Fibroblast of the conjunctiva (primary cell): Measurements from ENCODE around the gene SGMS1.
"Not testable (repeated sequence)": the region's sequence is repeated elsewhere in the genome, so short reads cannot be mapped to it uniquely, and the experiment has no call there.

Source experiments
- DNase-seq: peaks from one replicate; pipeline ENCODE4 v3.0.0-alpha.2; 2010; ENCODE audit warnings: low read depth

SGMS1 gene

GRCh38 chr10:50304660-50305059 is 319.1 kb downstream of the SGMS1 start:
- no peak for DNase-seq

GRCh38 chr10:50299948-50300669 is 323.6 kb downstream of the SGMS1 start:
- no peak for DNase-seq

DNA sequence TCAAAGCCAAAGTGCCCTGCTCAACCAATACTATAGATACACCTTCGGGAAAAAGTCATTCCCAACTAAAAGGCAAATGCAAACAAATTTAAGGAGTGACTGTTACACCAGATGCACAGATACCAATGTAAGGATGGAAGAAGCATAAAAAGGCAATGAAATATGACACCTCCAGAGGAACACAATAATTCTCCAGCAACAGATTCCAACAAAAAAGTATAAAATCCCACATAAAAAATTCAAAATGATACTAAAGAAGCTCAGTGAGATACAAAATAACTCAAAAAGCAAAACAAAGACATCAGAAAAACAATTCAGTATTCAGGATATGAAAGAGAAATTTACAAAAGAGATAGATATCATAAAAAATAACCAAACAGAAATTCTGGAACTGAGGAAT is 328.4 kb downstream of the SGMS1 start:
- no peak for DNase-seq

- no peak for DNase-seq
Observed at GRCh38 chr10:50294582-50294981, 329.2 kb downstream of the SGMS1 start.

DNA sequence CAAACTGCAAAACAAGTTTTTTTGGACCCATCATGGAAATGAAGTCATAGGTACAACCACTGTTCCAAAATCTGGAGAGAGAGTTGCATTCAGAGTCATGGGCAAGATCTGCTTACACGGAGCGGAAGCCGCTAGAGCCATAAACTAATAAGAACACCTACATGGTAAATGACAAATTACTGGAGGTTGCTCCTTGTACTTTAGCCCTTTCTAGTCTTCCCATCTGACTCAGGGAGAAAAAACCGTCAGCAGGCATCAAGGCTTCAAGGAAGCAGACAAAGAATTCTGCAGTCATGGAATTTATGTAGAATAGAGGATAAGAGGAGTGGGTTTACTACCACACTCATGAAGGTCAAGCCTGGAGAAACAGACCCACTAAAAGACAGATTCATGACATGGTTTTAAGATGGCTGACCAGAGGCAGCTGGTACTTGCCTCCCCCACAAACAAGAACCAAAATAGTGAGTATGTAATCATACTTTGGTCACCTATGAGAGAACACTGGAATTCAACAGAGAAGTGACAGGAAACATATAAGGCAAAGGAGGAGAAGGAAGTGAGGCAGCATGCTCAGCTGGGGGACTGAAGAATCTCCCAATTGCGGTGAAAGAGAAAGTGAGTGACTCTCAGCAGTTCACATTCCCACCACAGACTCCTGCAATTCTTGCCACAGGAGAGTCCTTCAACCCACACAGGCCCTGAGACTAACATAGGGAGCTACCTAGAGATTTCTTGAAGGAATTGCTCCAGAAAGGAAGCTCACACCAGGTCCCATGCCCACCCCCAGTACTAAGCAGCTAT is 330.0 kb downstream of the SGMS1 start:
- DNase-seq: no peak

DNA sequence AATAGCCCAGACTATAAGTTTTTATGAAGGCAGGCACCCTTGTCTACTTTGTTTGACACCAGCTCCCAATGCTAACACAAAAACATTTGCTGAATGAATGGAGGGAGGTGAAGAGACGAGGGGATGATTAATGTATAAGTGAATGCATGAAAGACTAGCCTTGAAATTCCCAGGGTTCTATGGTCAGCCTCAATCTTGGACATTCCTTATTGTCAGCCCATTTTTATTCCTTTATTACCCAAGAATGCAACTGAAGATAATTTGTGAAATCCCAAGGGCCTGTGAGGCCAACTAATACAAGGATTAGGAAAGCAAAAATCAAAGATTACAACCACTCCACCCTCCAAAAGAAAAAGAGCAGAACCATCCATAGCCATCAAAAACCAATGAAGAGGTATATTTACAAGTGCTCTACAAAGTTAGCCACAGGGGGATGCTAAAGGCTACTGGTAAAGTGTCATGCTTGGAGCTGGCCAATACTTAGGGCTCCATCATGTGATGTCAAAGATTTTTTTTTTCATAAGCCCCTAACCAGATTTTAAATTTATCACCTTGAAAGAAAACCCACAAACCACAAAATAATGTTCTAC is 332.4 kb downstream of the SGMS1 start:
- no peak for DNase-seq

DNA sequence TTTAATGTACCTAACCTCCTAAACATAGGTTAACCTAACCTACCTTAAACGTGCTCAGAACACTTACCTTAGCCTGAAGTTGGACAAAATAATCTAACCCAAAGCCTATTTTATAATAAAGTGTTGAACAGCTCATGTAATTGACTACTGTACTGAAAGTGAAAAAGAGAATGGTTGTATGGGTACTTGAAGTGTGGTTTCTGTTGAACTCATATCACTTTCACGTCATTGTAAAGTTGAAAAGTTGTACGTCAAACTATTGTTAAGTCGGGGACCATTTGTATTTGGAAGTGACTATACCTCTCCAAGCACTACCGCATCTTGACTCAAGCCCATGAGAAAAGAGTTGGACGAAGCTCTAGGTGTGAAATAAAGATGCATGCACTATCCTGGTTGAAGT is 334.6 kb downstream of the SGMS1 start:
- DNase-seq: no peak

- no peak for DNase-seq
Observed at GRCh38 chr10:50286996-50287803, 336.6 kb downstream of the SGMS1 start.

GRCh38 chr10:50286517-50286916 is 337.2 kb downstream of the SGMS1 start:
- DNase-seq: peak; percentile 81

- DNase-seq: no peak
Observed at GRCh38 chr10:50281967-50282522, 341.7 kb downstream of the SGMS1 start.

- DNase-seq: no peak
Observed at GRCh38 chr10:50281210-50281966, 342.4 kb downstream of the SGMS1 start.

DNA sequence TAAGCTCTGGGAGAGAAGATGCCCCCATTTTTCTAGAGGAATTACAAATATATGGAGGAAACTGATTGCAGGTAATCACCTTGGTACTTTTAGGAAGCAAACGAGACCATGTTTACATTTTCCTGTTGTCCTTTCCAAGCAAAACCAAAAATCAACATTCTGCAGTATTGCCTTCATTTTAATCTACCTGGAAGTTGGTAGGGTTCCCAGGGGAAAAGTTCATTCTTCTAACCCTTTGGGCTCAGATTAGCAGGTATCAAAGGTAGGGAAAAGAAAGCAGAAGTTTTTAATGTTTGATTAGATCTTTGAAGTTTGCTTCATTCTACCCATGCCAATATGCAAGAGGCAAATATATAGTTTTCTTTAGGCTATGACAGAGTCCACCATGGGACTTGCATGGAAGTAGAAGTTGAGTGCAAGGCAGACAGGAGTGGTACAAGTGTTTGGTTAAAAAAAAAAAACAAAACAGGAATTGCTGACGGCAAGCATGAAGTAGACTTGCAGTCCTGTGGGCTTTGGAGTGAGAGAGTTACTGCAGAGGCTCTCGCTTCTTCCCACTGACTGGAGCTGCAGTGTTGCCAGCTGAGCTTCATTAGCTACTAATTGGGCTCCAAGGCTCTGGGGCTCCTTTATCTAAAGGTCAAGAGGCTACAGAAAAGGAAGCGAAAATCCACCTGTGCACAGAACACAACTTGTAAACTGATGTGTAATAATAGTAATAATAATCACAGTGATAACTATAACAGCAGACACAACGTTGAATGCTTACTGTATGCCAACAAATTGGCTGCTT is 343.5 kb downstream of the SGMS1 start:
- DNase-seq: no peak

DNA sequence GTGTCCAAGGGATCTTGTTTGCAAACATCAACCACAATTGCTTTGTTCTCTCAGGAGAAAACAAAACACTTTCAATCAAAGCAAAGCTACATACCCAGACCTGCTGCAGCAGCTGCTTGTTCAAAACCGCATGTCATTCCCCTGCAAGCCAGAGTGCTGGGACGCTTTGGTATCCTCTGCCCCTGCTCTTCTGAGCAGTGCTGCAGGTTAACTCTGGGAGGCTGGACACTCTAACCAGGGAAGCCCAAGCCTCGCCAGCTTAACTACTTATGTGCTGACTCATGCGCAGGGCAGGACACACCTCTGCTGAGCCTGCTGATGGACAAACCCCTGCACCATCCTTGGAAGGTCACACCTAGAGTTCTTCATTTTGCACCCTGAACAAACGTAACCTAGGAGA is 344.3 kb downstream of the SGMS1 start:
- DNase-seq: no peak

GRCh38 chr10:50275650-50276235 is 348.0 kb downstream of the SGMS1 start:
- no peak for DNase-seq

DNA sequence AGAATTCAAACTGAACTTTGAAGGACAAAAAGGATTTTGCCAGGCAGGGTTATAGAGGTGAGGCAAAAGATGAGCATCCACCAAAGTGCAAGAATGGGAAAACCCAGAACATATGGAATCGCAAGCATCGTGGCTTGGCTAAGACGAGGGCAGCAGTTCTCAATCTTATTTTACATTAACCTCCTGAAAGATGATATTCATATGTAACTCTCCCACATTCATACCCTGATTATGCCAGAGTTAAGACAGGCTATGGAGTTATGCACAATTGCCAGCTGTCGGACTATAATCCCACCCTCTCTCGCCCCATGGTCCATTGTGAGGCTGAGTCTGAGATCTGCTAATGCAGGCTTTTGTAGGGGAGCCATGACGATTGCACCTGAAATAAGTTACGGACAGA is 351.2 kb downstream of the SGMS1 start:
- DNase-seq: no peak

DNA sequence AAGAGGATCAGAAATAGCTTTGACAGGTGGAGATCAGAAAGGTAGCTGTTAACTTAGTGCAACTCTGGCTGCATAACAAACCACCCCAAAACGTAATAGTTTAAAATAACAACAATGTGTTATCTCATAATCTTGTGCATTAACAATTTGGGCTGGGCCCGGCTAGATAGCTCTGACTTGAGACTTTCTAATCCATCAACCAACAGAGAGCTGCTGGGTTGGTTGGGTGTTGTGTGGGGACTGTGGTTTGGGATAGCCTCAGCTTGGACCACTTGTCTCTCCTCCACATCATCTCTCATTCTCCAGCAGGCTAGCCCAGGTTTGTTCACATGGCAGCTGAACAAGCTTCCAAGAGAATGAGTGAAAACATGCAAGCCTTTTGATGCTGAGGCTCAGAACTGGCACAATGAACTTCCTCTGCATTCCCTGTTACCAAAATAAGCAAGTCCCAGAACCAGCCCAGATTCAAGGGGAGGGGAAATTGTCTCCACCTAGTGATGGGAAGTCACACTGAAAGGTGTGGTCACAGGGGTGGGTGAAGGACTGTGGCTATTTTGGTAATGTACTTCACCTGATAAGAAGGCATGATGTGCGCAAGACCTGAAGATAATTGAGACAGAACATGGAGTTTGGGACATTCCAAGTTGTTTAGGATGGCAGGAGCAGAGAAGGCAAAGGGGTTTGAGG is 352.0 kb downstream of the SGMS1 start:
- DNase-seq: no peak

DNA sequence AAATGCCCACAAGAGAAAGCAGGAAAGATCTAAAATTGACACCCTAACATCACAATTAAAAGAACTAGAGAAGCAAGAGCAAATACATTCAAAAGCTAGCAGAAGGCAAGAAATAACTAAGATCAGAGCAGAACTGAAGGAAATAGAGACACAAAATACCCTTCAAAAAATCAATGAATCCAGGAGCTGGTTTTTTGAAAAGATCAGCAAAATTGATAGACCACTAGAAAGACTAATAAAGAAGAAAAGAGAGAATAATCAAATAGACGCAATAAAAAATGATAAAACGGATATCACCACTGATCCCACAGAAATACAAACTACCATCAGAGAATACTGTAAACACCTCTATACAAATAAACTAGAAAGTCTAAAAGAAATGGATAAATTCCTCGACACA is 355.9 kb downstream of the SGMS1 start:
- DNase-seq: not testable (repeated sequence)

DNA sequence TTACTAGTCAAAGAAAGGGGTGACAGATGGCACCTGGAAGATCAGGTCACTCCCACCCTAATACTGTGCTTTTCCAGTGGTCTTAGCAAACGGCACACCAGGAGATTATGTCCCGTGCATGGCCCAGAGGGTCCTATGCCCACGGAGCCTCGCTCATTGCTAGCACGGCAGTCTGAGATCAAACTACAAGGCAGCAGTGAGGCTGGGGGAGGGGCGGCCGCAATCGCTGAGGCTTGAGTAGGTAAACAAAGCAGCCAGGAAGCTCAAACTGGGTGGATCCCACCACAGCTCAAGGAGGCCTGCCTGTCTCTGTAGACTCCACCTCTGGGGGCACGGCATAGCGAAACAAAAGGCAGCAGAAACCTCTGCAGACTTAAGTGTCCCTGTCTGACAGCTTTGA is 361.1 kb downstream of the SGMS1 start:
- DNase-seq: not testable (repeated sequence)

DNA sequence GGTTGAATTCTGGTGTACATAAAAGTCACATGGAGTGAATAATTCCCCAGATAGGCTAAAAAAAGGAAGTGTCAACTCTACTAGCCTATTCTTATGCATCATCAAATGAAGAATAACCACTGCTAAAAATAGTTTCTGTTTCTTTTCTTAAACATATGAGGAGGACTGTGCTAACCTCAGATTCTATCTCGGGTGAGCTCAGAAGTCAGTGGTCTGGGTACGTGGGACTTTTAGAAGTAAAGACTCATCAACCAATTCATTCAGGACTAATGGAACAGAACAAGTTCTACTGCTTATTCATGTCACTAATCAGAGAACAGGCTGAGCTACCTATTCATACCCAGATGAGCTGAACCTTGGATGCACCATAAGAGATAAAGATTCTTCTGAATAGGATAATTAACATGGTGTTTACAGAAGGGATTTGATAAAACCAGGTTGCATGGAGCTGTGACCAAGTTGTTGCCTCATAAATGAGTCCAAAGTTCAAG is 362.9 kb downstream of the SGMS1 start:
- no peak for DNase-seq
